Measurements from ENCODE around the gene CEACAM1.
"Not testable (repeated sequence)": the region's sequence is repeated elsewhere in the genome, so short reads cannot be mapped to it uniquely, and the experiment has no call there.

The CEACAM1 gene

GRCh38 chr19:42475366-42475765 lies 52.9 kb downstream of the CEACAM1 start:
- no peak for DNase-seq (ENCODE audit: low read depth, low spot score)

DNA sequence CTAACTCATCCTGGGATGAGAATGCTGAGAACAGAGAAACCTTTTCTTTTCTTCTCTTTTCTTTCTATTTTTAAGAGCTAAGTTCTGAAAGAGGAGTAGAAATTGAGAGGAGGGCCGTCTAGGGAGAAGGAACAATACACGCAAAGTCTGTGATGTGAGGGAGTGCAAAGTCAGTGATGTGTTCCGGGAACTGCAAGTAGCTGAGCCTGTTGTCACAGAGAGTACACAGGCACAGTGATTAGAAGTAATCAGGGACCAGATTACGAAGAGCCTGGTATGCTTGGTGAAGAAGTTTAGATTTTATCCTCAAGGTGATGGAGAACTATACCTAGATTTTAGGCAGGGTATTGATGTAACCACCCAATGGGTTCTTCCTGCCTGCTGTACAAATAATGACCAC lies 53.5 kb downstream of the CEACAM1 start:
- no peak for DNase-seq (ENCODE audit: low read depth, low spot score)

- DNase-seq (ENCODE audit: low read depth, low spot score), result no peak
Measured at GRCh38 chr19:42473686-42474085, 54.6 kb downstream of the CEACAM1 start.

DNA sequence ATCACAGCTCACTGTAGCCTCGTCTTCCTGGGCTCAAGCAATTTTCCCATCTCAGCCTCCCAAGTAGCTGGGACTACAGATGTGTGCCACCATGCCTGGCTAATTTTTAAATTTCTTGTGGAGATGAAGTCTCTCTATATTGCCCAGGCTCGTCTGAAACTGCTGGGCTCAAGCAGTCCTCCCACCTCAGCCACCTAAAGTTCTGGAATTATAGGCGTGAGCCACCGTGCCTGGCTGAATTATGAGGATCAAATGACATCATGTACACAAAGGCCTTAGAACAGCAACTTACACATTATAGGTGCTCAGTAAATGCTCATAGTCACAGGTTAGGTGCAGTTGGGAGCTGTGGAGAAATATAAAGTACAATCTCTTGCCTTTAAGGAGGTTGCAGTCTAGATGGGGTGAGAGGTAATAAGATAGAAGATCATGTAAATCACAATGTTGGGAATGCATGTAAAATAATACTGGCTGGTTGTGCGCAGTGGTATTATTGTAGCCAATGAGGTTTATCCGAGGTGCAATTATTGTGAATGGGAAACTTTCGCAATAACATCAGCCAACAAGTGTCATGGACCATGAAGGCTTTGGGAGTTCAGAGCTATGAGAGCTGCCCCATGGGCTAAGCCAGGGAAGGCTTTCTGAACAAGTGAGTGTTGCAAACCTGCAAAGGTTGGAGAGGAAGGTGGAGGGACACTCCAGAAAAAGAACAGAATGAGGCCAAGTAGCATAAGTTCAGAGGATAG lies 55.7 kb downstream of the CEACAM1 start:
- no peak for DNase-seq (ENCODE audit: low read depth, low spot score)

DNA sequence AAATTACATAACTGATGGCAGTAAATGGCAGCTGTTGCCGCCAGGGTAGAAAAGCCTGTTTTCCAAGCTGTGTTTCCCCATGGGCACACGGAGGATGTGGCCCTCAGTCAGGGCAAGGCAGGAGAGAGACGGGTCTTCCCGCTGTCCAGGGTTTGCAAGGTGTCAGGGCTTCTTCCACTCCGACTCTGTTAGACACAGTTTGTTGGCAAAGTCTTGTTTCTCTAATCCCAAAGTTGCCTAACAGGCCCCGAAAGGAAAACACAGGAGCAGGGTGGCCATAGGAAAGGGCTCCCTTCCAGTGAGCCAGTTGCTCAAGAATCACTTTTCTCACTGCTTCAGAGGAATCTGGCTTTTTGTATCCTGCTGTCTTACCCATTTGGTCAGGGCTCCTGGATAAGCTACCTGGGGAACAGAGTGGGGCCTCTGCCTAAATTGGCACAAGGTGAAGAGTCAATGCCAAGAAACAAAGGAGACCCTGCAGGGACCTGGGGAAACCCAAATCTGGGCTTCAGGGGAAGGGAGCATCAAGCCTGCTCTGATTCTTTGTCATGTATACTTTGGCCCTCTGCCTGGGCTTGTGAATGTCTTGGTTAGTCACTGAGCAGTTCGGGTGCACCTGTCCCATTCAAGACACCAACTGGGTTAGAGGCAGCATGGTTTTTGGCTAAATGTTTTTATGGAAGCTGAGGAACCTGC lies 56.6 kb downstream of the CEACAM1 start:
- DNase-seq (ENCODE audit: low read depth, low spot score), result peak; percentile 31

DNA sequence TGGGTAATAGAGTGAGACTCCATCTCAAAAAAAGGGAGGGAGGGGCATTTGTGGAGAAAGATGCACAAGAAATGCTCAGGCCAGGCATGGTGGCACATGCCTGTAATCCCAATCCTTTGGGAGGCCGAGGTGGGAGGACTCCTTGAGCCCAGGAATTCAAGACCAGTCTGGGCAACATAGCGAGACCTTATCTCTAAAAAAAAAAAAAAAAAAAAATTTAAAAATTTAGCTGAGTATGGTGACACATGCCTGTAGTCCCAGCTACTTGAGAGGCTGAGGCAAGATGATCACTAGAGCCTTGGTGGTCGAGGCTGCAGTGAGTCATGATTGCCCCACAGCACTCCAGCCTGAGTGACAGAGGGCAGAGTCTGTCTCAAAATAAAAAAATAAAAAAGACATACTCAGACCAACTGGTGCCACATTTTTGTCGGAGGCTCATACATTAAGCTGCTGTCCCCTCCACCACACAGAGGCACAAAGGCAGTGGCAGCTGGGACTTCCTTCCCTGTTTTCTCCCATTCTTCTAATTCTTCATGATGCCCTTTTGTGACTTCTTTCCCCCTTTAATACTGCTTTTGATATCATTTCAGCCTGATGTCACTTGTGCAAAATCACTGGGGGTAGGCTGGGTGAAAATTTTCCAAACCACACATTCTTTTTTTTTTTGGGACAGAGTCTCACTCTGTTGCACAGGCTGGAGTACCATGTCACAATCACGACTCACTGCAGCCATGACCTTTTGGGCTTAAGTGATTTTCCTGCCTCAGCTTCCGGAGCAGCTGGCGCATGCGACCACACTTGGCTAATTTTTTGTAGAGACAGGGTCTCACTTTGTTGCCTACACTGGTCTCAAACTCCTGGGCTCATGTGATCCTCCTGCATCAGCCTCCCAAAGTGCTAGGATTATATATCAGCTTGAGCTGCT lies 58.7 kb downstream of the CEACAM1 start:
- peak; percentile 3 for DNase-seq (ENCODE audit: low read depth, low spot score)

GRCh38 chr19:42468273-42468796 lies 59.9 kb downstream of the CEACAM1 start:
- DNase-seq (ENCODE audit: low read depth, low spot score), result peak; percentile 61

DNA sequence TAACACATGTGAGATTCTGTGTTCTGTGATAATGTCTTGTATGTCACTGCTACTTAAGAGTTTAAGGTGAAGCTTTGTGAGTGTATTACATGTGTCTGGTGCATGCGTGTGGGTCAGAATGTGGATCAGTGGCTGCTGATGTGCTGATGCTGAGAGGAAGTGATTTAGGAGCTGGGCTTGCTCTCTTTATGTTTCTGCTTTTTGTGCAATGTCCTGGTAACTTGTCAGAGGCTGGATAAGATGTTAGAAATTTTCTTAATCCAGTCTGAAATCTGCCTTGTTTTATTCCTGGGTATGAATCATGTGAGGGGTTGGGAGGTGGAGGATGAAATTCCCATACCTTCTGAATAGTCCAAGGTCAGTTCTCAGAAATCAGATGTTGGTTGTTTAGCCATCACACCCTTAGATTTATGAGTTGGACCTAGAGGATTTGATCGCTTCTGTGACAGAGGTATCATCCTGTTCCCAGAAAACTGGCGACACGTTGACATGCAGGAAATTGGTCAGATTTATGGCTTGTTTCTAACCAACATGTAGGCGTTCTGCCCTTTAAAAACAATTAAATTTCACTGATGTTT lies 61.0 kb downstream of the CEACAM1 start:
- no peak for DNase-seq (ENCODE audit: low read depth, low spot score)

GRCh38 chr19:42466521-42467182 lies 61.6 kb downstream of the CEACAM1 start:
- no peak for DNase-seq (ENCODE audit: low read depth, low spot score)

DNA sequence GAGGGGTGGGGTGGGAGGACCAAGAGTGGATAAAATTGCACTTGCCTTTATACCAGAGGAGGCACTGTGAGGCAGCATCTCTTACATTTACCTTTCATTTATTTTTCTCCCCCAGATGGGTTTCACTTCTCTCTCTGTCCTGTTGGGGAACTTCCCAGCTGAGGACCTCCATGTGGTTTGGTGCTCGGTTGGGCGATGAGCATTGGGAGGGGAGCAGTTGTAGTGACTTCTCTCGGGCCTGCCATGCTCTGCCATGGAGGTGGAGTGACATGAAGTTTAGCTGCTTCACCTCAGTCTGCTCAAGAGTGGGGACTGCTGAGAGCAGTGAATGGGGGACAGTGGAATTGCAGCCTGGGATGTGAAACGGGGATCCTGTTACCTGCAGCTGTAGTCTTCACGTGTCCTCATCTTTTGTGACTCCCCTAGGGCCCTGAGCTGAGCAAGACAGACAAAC lies 62.4 kb downstream of the CEACAM1 start:
- DNase-seq (ENCODE audit: low read depth, low spot score), result no peak

DNA sequence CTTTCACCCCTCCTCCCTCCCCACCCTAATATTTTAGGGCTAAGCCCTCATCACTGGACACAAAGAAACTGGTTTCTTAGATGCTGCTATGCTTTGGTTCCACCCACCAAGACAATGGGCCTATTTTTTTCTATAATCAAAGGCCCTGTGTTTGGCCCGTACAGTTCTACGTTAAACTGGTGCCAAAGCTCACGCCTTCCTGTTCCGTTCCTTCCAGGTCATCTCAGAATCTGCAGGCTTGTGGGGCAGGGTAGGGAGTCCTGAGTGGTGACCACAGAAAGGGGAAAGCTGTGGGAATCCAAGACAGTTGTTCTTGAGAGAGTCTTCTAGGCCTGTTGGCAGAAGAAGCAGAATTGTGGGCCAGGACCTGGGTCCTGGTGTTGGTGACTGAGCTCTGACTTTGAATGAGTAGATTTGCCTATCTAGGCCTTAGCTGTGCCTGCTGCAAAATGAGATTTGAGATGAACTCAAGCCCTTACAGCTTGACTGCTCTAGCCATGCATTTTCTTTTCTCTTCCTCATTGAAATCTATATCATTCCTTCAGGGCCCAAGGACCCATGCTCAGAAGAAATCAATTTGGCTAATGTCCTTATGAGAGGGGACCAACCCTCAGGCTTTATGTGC lies 66.5 kb downstream of the CEACAM1 start:
- DNase-seq (ENCODE audit: low read depth, low spot score), result no peak

GRCh38 chr19:42461231-42461630 lies 67.0 kb downstream of the CEACAM1 start:
- DNase-seq (ENCODE audit: low read depth, low spot score), result not testable (repeated sequence)

- no peak for DNase-seq (ENCODE audit: low read depth, low spot score)
Measured at GRCh38 chr19:42459926-42460325, 68.4 kb downstream of the CEACAM1 start.

All from astrocyte of the hippocampus (primary cell).